Measurements from ENCODE around the gene CXCL9.

DNA sequence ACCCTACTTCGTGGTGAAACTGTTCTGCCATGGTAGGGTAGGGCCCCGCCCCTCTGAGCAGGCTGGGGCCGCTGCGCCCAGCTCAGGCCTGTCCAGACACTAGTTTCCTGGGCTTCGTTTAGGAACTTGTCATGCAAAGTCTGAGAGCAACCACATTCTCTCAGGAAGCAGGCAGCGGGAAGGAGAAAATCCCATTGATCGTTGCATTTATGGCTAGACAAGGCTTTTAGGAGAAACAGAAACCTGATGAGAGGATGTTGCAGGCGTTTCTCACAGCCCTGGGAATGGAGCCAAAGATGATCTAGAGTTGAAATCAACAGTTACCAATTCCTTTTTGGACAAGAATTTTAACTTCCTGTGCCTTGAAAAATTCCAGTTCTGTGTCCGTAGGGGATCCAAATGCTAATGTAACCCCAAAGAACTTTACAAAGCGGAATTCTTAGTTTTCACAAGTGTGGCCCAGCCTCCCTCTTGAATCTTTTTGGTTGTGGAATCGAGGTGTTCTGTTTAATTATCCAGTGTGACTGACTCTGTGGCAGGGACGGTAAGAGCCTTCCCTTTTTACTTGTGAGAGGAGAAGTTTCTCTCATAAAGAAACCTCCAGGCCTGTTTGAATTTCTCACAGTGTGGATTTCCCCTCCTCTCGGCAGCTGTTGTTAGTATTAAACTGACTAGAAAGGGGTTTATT is 4.5 kb upstream of the CXCL9 start:
- TF ChIP-seq, protein P1, sequence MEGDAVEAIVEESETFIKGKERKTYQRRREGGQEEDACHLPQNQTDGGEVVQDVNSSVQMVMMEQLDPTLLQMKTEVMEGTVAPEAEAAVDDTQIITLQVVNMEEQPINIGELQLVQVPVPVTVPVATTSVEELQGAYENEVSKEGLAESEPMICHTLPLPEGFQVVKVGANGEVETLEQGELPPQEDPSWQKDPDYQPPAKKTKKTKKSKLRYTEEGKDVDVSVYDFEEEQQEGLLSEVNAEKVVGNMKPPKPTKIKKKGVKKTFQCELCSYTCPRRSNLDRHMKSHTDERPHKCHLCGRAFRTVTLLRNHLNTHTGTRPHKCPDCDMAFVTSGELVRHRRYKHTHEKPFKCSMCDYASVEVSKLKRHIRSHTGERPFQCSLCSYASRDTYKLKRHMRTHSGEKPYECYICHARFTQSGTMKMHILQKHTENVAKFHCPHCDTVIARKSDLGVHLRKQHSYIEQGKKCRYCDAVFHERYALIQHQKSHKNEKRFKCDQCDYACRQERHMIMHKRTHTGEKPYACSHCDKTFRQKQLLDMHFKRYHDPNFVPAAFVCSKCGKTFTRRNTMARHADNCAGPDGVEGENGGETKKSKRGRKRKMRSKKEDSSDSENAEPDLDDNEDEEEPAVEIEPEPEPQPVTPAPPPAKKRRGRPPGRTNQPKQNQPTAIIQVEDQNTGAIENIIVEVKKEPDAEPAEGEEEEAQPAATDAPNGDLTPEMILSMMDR (IDR thresholded peaks at IDR 0.05) = no peak
- no peak for TF ChIP-seq POLR2A (IDR thresholded peaks at IDR 0.05)
